Measurements from ENCODE around the gene MTFR1L. TPM values are rescaled to one million over a fixed set of nuclear protein-coding genes. Genes with fewer than 3 reads are reported as not detected.

MTFR1L gene
- total RNA-seq, 2 experiments from 2014 or later = 35.3 to 43.4 TPM

DNA sequence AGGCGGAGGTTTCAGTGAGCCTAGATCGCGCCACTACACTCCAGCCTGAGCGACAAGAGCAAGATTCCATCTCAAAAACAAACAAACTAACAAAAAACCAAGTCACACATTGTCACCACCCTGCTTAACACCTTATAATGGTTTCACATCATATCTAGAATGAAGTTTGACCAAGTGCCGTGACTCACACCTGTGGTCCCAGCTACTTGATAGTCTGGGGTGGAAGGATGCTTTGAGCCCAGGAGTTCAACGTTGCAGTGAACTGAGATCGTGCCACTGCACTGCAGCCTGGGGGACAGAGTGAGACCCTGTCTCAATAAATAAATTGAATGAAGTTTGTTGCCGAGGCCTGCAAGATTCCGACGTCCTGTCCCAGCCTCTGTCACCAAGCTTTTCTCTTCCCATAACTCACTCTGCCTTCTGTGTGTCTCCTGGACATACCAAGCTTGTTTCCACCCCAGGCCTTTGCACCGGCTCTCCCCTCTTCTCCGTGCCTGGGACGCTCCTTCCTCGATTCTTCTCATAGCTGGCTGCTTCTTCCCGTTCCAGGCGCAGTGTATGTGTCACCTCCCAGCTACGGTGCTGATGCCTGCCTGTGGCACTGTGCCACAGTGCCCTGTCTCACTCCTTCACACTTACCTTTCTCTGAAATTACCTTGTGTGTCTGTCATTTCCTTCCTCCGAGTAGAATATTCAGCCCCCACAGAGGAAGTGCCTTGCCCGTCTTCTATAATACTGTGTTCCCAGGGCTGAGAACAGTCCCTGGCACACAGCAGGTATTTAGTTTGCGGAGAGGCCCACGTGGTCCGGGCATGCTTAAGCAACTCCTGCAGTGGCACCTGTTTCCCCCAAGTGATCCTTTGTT, 23.6 kb upstream of the MTFR1L start:
- intact Hi-C loops (cut with micrococcal nuclease; ENCODE audit: unreplicated experiment) = loop anchor here (2.0 to 5.0 kb wide), 2 partner anchors 179 to 294 kb away; partner anchors contain the start of gene MAN1C1
- no peaks in the 10 kb centered on the region for H3K36me3 ChIP-seq (ENCODE audit: insufficient read depth, low read length)
- TF ChIP-seq EZH2phosphoT487 (IDR thresholded peaks at IDR 0.05; ENCODE audit: borderline replicate concordance, low read depth, low read length) = no peak
- TF ChIP-seq, protein P1, sequence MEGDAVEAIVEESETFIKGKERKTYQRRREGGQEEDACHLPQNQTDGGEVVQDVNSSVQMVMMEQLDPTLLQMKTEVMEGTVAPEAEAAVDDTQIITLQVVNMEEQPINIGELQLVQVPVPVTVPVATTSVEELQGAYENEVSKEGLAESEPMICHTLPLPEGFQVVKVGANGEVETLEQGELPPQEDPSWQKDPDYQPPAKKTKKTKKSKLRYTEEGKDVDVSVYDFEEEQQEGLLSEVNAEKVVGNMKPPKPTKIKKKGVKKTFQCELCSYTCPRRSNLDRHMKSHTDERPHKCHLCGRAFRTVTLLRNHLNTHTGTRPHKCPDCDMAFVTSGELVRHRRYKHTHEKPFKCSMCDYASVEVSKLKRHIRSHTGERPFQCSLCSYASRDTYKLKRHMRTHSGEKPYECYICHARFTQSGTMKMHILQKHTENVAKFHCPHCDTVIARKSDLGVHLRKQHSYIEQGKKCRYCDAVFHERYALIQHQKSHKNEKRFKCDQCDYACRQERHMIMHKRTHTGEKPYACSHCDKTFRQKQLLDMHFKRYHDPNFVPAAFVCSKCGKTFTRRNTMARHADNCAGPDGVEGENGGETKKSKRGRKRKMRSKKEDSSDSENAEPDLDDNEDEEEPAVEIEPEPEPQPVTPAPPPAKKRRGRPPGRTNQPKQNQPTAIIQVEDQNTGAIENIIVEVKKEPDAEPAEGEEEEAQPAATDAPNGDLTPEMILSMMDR (conservative IDR thresholded peaks at IDR 0.05; ENCODE audit: low read length) = no peak
- no peak overlapping the region for H3K4me3 ChIP-seq (ENCODE audit: low read depth, low read length, poor library complexity, severe bottlenecking)
- H3K27ac ChIP-seq (ENCODE audit: low read depth, low read length, poor library complexity, severe bottlenecking) = no peak overlapping the region
- H3K4me2 ChIP-seq (ENCODE audit: low read length) = peak overlapping the region; percentile 27; the same call in 1 of the 2 replicates
- no peaks in the 10 kb centered on the region for H3K79me2 ChIP-seq (ENCODE audit: insufficient read depth, low read depth, low read length)
- no peaks in the 10 kb centered on the region for H3K9me3 ChIP-seq (ENCODE audit: low read length)
- peaks cover 32% of the 10 kb centered on the region for H3K4me1 ChIP-seq (ENCODE audit: insufficient read depth, low read length, poor library complexity, severe bottlenecking)
- no peak for DNase-seq (ENCODE audit: low spot score)
- H2AFZ ChIP-seq (ENCODE audit: low read length) = peak overlapping the region; percentile 83; the same call in 1 of the 2 replicates
- no peaks in the 10 kb centered on the region for H3K9me2 ChIP-seq (ENCODE audit: insufficient read depth, low read length)
- BruUV-seq (replicated peaks) = no TSS peak
- POLR2A ChIA-PET = interaction anchor here (0.6 kb wide), 1 partner anchor 817 kb away, joined by 3 read pairs; no protein-coding TSS in a partner anchor
- CTCF ChIA-PET (ENCODE audit: unreplicated experiment) = no interaction called here
- no peaks in the 10 kb centered on the region for H4K20me1 ChIP-seq (ENCODE audit: insufficient read depth, low read length)

DNA sequence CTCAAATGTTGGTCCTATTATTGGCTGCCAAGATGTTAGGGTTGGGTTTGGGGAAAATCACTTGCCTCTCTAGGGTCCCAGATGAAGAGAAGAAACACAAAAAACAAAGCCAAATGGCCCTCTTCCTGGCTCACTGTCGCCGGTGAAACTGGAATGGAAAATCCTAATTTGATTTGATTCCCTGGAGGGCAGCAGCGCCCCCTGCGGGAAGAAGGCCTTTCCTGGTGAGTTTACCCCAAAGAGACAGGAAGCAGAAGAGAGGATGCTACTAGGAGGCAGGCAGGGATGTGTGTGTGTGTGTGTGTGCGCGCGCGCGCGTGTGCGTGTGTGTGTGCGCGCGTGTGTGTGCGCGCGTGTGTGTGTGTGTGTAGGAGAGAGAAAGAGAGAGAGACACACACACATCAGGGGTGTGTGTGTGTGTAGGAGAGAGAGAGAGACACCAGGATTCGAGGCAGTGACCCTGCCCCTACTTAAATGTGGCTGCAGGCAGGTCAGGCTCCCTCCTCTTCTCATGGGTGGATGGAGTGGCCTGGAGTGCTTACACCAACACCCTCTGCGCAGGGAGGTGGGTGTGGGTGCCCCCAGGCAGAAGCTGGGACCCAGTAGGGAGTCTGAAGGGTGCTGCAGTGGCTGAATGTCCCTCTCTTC, 22.8 kb upstream of the MTFR1L start:
- peaks cover 32% of the 10 kb centered on the region for H3K4me1 ChIP-seq (ENCODE audit: insufficient read depth, low read length, poor library complexity, severe bottlenecking)
- peak overlapping the region; percentile 27; the same call in 1 of the 2 replicates for H3K4me2 ChIP-seq (ENCODE audit: low read length)

More for the DNA sequence above, 22.8 kb upstream of the MTFR1L start:
- Histone ChIP-seq H3K79me2 (ENCODE audit: insufficient read depth, low read depth, low read length) (no peaks in the 10 kb centered on the region), H4K20me1 (ENCODE audit: insufficient read depth, low read length) (no peaks in the 10 kb centered on the region), H3K9me3 (ENCODE audit: low read length) (no peaks in the 10 kb centered on the region), H3K4me3 (ENCODE audit: low read depth, low read length, poor library complexity, severe bottlenecking) (no peak overlapping the region), H3K27ac (ENCODE audit: low read depth, low read length, poor library complexity, severe bottlenecking) (no peak overlapping the region), H3K36me3 (ENCODE audit: insufficient read depth, low read length) (no peaks in the 10 kb centered on the region), H3K9me2 (ENCODE audit: insufficient read depth, low read length) (no peaks in the 10 kb centered on the region), H2AFZ (ENCODE audit: low read length) (peak overlapping the region; percentile 83; the same call in 1 of the 2 replicates)
- BruUV-seq (replicated peaks) = no TSS peak
- intact Hi-C loops (cut with micrococcal nuclease; ENCODE audit: unreplicated experiment) = loop anchor here (2.0 to 5.0 kb wide), 2 partner anchors 180 to 295 kb away; partner anchors contain the start of gene MAN1C1
- peak; percentile 83 for DNase-seq (ENCODE audit: low spot score)
- ChIA-PET CTCF (ENCODE audit: unreplicated experiment) (no interaction called here), POLR2A (no interaction called here)
- TF ChIP-seq EZH2phosphoT487 (IDR thresholded peaks at IDR 0.05; ENCODE audit: borderline replicate concordance, low read depth, low read length) = no peak
- TF ChIP-seq, protein P1 (conservative IDR thresholded peaks at IDR 0.05; ENCODE audit: low read length) = peak; percentile 84

Data from OCI-LY7 (cell line).